GM19452 (cell line): ENCODE measurements around the gene SLC4A2.

ENCODE experiments used
- ATAC-seq: cut with Tn5 transposase; IDR thresholded peaks from one replicate; pipeline ENCODE4 v1.9.1; 2021; ENCODE audit not compliant: unreplicated experiment

Gene SLC4A2

DNA sequence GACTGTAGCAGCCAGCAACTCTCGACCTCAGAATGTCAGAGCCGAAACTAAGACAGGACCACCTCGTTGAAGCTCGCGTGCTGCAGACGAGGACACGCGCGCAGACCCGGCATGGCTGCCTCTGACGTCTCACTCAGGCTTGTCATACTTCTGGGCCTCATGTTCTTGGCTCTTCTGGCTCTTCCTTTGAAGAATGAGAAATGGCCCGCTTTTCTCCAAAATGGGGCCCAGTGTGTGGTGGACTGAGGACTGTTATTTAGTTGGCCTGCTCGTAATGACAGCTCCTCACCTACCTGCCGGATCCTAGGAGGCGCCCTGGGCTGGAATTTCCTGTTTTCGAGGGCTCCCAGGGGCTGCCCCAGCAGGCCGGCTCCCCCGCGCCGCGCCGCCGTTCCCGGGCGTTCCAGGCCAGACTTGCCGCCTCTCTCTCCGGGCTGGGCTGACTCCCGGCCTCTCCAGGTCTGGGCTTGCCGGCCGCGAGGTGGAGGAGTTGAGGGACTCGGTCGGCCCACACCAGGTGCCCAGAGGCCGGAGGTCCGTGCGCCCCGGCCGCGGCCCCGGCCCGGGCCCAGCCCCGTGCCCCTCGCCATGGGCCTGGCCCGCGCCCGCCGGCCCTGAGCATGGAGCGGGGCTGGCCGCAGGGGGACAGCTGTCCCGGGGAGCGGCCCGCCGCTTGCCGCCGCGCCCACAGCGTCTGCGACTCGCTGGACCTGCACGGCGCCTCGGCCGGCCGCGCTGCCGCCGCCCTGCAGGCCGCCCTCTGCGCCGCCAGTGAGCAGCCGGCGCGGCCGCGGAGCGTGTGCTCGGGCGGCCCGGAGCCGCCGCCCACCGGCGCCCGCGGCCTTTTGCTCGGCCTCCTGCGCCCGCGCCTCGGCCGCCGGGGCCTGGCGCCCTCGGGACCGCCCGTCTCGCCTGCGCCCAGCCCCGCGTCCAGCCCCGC is 55.0 kb downstream of the SLC4A2 start:
- no peak for ATAC-seq

DNA sequence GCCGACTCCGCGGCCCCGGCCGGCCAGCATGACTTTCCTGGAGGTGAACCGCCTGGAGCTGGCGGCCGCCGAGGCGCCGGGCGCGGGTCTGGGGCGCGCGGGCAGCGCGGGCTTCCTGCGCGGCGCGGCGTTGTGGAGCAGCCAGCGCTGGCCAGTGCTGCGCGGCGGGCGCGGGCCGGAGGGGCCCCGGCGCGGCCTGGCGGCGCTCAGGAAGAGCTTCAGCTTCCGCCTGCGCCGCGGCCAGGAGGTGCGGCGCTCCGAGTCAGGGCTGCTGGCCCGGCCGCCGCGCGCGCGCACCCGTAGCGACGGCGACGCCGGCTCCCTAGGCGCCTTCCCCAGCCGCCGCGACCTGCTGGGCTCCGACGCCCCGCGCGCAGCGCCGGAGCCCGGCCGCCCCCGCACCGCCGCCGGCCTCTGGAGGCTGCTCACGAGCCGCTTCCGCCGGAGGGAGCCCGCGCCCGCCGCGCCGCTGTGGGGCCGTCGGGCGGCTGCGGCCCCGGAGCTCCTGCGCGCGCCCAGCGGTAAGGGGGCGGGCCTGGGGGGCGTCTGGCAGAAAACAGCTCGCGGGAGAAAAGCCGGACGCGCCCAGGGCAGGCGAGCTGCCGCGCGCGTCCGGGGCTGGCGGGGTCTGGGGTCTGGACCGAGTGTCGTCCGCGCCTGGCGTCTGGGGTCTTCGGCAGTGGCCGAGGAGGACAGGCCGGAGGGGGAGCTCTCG is 55.9 kb downstream of the SLC4A2 start:
- ATAC-seq, result no peak

- ATAC-seq, result no peak
Observed at GRCh38 chr7:151115836-151116418, 56.5 kb downstream of the SLC4A2 start.

DNA sequence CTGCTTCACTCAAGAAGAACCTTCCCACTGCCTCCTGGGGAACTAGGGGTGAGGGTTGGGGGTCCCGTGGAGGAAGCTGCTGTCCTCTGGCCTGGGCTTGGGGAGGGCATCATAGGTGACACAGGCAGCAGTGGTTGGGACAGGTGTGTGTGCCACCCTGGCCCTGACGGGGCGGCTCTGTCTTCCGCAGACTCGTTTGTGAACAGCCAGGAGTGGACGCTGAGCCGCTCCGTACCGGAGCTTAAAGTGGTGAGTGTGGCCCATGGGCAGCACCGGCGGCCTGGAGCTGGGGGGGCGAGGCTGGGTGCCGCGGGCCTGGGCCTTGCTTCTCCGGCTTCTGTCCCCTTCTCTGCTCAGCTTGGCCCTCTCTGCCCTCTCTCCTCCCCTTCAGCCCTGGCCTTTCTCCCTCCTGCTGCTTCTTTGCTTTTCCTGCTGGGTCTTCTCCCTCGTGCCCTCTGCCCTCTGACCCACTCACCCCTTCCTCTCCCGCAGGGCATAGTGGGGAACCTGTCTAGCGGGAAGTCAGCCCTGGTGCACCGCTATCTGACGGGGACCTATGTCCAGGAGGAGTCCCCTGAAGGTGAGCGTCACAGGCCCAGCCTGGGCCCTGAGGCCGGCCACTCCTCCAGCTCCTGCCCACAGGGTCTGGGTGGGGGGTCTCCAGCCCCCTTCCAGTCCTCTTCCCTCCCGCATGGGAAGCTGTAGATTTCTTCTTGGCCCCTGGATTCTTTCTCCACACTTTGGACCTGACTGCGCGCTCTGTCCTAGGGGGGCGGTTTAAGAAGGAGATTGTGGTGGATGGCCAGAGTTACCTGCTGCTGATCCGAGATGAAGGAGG is 57.4 kb downstream of the SLC4A2 start:
- ATAC-seq, result no peak

- no peak for ATAC-seq
Observed at GRCh38 chr7:151117565-151117964, 58.2 kb downstream of the SLC4A2 start.

- ATAC-seq, result no peak
Observed at GRCh38 chr7:151118108-151119054, 59.0 kb downstream of the SLC4A2 start.

DNA sequence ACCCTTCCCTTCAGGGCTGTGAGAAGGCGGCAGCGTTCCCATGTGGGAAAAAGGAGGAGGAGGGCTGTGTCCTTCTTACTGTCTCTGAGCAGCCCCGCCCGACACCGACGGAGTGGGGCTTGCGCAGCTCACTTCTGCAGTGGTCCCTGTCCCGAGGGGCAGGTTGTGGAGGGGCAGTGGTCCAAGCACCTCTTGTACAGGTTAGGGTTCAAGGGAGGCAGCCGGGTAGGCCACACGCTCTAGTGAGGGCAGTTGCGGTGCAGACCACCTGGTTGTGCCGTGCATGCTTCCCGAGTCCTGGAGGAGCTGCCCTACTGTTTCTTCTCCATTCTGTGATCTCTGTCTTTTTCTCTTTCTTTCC is 59.6 kb downstream of the SLC4A2 start:
- no peak for ATAC-seq

DNA sequence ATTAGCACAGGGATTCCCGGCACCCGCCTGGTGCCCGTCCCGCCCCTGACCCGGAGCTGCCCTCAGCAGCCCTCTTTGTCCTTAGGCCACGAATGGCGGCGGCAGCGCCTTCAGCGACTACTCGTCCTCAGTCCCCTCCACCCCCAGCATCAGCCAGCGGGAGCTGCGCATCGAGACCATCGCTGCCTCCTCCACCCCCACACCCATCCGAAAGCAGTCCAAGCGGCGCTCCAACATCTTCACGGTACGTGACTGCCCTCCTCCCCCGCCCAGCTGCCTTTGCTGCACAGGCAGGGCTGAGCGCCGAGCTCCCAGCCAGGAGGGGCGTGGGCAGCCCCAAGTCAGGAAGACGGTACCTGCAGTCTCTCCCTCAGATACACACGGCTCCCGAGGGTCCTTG is 60.5 kb downstream of the SLC4A2 start:
- no peak for ATAC-seq

DNA sequence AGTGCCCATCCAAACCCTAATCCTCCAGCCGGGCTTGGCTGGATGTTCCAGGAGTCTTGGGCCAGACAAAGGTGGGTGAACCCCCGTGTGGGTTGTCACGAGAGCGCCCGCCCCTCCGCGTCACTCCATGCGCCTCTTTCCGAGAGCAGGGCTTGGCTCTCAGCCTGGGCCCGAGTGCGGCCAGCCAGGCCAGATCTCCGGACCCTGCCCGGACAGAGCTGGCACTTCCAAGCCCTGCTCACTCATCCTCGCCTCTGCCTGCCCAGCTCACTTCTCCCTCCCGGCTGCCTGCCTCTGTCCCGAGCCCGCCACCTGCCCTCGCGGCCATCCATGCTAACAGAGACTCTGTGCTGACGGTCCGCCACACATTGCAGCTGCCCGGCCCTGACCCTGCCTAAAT is 61.5 kb downstream of the SLC4A2 start:
- ATAC-seq, result no peak

GRCh38 chr7:151121380-151122170 is 62.2 kb downstream of the SLC4A2 start:
- no peak for ATAC-seq

DNA sequence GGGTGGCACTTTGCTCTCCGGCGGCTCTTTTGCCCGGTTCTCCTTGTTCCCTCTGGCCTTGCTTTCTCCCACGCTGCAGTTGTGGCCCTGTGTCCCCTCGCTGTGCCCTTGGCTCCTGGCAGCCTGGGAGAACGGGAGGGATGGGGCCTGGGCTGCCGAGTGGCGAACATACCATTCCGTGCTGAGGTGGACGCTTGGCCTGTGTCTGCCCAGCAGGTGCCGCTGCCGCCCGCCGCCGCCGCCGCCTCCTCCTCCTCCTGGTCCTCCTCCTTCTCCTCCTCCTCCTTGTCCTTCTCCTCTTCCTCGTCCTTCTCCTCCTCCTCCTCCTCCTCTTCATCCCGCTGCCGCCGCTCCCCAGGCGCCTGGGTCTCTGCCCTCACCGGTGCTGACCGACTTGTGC is 62.9 kb downstream of the SLC4A2 start:
- ATAC-seq, result no peak

DNA sequence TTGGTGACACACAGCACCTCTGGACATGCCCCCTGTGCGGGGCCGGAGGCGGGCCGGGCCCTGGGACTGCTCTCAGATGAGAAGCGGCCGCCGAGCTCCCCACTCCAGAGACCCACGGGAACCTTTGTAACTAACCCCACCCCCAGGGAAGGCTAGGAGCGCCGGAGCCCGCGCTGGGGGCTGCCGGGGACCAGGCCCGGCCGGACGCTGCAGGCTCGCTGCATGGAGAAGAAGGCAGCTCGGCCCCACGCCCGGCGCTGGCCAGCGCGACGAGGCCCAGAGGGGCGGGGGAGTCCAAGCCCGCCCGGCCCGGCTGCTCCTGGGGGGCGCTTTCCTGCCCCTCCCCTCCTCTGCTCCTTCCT is 63.4 kb downstream of the SLC4A2 start:
- ATAC-seq, result no peak

DNA sequence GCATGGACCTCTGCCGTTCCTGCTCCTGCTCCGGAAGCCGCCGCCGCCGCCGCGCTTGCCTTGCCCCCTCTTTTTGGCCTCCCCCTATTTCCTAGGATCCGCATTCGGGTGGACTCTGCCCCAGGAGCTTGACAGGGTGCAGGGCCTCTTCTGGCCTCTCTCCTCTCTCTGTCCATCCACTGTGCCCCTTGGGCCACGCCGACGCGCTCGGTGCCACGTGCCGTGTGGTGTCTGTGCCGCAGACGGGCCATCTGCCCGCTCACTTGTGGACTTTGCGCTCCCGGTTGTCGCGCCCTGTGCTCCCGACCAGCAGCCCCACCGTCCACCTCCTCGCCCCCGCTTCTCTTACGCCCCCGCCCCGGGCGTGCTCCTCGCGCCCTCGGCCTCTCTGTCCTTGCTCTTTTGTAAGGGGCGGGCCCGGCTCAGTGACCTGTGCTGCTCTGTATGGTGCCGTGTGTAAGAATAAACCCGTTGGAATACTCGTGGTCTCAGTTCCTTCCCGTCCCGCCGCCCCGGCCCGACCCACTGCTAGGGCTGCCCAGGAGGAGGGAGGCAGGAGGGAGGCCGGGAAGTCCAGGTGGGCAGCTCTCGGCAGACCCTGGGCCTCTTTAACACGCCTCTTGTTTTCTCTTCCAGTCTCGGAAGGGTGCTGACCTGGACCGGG is 63.9 kb downstream of the SLC4A2 start:
- no peak for ATAC-seq

GRCh38 chr7:151123822-151124464 is 64.6 kb downstream of the SLC4A2 start:
- peak; percentile 81 for ATAC-seq

GRCh38 chr7:151124481-151124880 is 65.1 kb downstream of the SLC4A2 start:
- ATAC-seq, result no peak

DNA sequence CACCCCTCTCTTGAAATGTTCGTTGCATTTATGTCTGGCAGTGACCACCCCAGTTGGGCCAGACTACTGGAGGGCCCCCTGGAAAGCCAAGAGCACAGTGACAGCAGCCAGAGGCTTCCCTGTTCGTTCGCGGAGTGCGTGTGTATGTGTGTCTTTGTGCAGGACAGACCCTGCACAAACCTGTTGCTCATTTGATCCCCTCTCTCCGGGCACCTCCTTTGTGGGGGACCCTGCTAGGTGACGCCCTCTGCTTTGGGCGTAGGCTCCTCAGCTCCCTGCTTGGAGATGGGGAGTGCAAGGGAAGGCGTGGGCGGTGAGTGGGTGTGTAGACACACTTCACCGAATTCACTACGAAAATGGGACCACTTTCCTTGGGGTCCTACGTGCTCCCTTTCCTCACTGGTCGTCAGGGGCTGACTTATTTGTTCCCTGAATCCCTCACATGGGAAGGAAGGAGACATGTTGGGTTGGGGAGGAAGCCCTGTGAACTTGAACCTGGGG is 65.6 kb downstream of the SLC4A2 start:
- ATAC-seq, result no peak

GRCh38 chr7:151125470-151125845 is 66.1 kb downstream of the SLC4A2 start:
- no peak for ATAC-seq

DNA sequence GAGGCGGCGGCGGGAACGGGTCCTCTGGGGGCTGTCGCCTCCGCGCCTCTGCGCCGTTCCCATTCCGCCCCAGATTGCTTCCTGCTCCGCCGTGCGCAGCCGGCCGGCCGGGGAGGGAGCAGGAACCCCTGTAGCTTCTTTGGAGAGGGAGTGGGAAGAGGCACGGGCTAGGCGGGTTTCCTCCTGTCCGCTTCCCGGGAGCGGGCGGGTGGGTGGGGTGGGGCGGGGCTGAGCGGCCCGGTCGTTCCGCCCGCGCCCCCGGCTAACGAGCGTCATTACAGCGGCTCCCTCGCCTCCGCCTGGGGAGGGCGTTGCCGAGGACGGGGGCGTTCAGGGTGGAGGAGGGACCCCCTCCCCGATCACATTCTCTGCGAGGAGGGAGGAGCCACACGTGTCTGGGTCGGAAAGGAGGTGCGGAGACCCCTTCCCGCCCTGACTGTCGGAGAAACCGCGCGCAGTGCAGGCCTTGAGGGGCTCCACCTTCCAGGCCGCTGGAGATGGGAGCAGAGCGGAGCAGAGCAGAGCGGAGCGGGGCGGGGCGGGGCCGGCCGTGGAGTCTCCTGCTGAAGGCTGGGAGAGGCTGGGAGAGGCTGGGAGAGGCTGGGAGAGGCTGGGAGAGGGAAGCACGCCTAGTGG is 66.6 kb downstream of the SLC4A2 start:
- ATAC-seq, result no peak
